MG63 (cell line): ENCODE measurements around the gene NAT8L. TPM values are rescaled to one million over a fixed set of nuclear protein-coding genes. Genes with fewer than 3 reads are reported as not detected.

Experiments used
- DNase-seq: peaks from one replicate; pipeline ENCODE4 v3.0.0-alpha.2; 2020
- H3K27me3 ChIP-seq: fragments of 250-450 bp; sonication (Bioruptor Pico); 2 replicates; pipeline ENCODE4 v1.5.1; 2020; ENCODE audit warnings: mild to moderate bottlenecking, moderate library complexity
- H3K36me3 ChIP-seq: fragments of 250-450 bp; sonication (Bioruptor Pico); 2 replicates; pipeline ENCODE4 v1.5.1; 2020; ENCODE audit warnings: mild to moderate bottlenecking, moderate library complexity
- H3K4me3 ChIP-seq: fragments of 250-450 bp; sonication (Bioruptor Pico); 2 replicates; pipeline ENCODE4 v1.5.1; 2020; ENCODE audit warnings: mild to moderate bottlenecking, moderate library complexity
- H3K9me3 ChIP-seq: fragments of 250-450 bp; sonication (Bioruptor Pico); 2 replicates; pipeline ENCODE4 v1.5.1; 2020; ENCODE audit warnings: mild to moderate bottlenecking, moderate library complexity
- total RNA-seq: library from RNA; depleted of rRNA; stranded (reverse); fragments of >200 nt; shearing (Covaris generic); gene quantifications from 2 replicates; pipeline ENCODE4 v1.2.3, GENCODE V29; 2014; ENCODE audit warnings: low replicate concordance; rRNA removed

The NAT8L gene
- total RNA-seq, 1 experiment from 2014 or later, result 4.3 TPM

GRCh38 chr4:2094545-2094944 lies 35.4 kb downstream of the NAT8L start:
- Histone ChIP-seq H3K36me3 (no peaks in the 10 kb centered on the region), H3K9me3 (no peaks in the 10 kb centered on the region), H3K27me3 (no peaks in the 10 kb centered on the region), H3K4me3 (no peak overlapping the region)
- no peak for DNase-seq

DNA sequence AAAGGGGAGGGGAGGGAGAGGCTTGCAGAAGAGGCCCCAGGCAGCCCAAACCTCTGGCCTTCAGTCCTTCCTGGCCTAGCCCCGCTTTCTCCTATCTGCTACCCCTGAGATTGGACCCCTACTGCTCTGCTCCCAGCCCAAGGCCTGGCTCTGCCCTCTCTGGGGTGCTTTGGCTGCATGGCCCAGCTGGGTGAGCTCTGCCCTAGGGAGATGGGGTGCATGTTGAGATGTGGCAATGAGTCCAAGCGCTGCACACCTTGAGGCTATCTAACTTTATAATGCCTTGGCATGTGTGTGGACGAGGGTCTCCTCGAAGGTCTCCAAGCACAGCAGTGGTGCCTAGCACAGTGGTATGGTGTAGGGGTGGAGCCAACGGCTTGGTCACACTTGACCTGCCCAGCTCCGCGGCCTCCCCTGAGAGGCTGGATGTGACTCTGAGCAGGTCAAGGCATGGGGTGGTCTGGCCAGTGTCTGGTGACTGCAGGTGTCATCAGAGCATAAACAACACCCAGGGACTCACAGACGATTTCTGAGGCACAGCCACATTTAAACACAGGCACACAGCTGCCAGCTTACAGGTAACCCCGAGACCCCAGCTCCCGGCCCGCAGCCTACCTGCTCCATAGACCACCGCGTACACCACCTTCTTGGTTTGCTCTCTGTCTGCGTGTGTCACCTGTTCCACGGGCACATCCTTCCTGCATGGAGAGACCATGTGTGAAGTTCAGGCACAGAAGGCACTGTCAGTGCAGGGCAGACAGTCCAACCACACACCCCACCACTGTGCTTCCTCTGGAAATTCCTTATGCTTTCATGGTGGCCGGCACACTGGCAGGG lies 36.3 kb downstream of the NAT8L start:
- Histone ChIP-seq H3K4me3 (no peak overlapping the region), H3K9me3 (no peaks in the 10 kb centered on the region), H3K27me3 (no peaks in the 10 kb centered on the region), H3K36me3 (no peaks in the 10 kb centered on the region)
- no peak for DNase-seq

DNA sequence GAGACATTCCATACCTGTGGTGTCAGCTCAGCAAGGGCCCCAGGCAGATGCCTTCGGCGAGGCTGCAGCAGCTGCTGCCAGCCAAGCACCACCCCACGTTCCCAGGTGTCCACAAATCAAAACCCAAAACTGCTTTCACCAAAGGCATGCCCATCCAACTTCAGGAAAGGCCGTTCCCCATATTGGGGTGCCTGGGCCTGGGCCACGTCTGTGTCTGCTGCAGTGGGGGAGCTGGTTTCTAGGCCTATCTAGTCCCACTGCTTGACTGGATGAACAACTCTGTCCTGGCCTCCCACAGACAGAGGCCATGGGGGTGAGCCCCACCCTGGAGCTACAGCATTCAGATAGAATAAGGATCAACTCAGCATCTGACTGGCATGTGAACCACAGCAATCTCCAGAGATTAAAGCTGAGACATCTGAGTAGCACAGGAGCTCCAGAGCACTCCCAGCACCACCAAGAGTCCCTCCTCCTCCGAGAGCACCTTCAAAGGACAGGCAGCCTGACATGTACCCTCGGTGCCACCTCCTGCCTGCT lies 37.0 kb downstream of the NAT8L start:
- Histone ChIP-seq H3K4me3 (no peak overlapping the region), H3K9me3 (no peaks in the 10 kb centered on the region), H3K36me3 (no peaks in the 10 kb centered on the region), H3K27me3 (no peaks in the 10 kb centered on the region)
- no peak for DNase-seq

DNA sequence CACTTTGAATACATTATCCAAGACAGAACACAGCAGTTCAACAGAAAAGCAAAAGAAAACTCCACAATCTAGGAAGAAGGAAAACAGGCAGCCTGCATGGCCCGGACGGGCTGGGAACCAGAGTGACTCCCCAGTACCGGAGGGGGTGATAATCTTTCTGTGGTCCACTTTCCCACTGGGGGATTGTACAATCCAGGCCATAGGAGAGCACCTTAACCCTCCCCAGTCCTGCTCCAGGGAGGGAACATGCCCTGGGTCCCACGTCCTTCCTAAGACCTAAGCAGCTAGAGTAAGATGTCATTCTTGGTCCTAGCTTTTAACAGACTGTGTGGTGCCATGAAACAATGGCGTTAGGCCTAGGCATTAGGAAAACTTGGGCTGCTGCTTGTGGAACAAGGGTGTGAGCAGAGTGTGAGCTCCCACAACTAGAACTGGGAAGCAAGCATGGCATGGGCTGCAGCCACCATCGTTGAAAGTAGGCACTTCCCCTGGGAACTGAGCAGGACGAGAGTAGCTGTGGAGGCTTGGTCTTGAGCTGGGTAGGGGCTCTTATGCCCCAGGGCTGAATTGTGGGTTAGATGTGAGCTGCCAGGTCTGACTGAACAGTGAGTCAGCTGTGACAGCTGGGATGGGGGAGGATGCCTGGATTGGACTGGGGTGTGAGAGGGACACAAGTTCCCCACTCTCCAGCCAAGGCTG lies 42.4 kb downstream of the NAT8L start:
- no peak overlapping the region for H3K4me3 ChIP-seq
- H3K9me3 ChIP-seq, result no peaks in the 10 kb centered on the region
- no peaks in the 10 kb centered on the region for H3K36me3 ChIP-seq
- no peaks in the 10 kb centered on the region for H3K27me3 ChIP-seq
- peak; percentile 54 for DNase-seq

DNA sequence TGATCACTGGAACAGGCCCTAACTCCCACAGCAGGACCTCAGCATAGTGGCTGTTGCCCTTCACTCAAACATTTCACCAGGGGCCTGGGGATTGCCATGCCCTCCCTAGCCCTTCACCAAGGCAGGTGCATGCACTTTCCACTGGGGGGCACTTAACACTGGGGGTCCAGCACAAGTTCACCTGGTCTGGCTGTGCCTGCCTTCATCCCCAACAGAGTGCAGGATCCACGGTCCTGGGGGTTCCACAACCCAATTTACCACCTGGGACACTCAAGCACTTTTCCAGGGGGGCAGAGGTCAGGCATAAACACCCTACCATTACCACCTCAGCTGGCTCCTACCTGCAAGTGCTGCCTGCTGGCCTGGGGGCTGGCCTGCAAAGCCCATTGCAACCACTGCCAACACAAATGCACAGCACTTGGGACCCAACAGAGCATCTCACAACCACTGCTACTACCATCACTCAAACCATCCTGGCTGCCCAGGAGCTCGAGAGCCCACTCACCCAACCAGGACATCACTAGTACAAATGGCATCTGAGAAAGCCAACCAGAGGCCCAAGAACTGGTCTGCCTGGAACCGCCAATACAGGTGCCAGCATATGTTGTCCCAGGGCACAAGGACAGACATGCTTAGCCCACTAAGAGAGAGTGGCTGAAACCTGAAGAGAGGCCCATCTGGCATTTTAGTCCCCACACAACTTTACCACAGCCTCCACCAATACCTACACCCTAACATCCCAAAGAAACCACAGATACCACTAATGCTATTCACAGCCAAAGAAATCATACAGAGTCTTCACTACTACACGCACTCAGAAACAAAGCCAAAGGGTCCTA lies 43.1 kb downstream of the NAT8L start:
- Histone ChIP-seq H3K27me3 (no peaks in the 10 kb centered on the region), H3K36me3 (no peaks in the 10 kb centered on the region), H3K4me3 (no peak overlapping the region), H3K9me3 (no peaks in the 10 kb centered on the region)
- no peak for DNase-seq

GRCh38 chr4:2103127-2103842 lies 44.2 kb downstream of the NAT8L start:
- Histone ChIP-seq H3K27me3 (no peaks in the 10 kb centered on the region), H3K4me3 (no peak overlapping the region), H3K36me3 (no peaks in the 10 kb centered on the region), H3K9me3 (no peaks in the 10 kb centered on the region)
- no peak for DNase-seq

DNA sequence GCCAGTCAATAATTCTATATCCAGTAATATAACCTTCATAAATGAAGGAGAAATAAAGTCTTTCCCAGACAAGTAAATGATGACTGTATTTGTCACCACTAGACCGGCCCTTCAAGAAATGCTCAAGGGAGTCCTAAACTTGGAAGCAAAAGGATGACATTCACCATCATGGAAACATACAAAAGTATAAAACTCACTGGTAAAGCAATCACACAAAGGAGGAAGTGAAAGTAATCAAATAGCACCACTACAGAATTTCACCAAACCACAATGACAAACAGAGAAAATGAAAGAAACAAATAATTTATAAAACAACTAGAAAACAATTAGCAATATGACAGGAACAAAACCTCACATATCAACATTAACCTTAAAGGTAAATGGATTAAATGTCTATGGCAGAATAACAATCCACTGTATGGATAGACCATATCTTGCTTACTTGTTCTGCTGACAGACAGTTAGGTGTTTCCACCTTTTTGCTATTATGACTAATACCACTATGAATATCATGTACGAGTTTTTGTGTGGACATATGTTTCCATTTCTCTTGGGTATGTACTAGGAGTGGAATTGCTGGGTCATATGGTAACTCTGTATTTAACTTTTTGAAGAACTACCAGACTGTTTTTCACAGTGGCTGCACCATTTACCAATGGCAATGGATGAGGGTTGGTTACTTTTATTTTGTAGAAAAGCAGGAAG lies 44.9 kb downstream of the NAT8L start:
- H3K9me3 ChIP-seq, result no peaks in the 10 kb centered on the region
- H3K4me3 ChIP-seq, result no peak overlapping the region
- H3K27me3 ChIP-seq, result no peaks in the 10 kb centered on the region
- DNase-seq, result no peak
- H3K36me3 ChIP-seq, result no peaks in the 10 kb centered on the region

DNA sequence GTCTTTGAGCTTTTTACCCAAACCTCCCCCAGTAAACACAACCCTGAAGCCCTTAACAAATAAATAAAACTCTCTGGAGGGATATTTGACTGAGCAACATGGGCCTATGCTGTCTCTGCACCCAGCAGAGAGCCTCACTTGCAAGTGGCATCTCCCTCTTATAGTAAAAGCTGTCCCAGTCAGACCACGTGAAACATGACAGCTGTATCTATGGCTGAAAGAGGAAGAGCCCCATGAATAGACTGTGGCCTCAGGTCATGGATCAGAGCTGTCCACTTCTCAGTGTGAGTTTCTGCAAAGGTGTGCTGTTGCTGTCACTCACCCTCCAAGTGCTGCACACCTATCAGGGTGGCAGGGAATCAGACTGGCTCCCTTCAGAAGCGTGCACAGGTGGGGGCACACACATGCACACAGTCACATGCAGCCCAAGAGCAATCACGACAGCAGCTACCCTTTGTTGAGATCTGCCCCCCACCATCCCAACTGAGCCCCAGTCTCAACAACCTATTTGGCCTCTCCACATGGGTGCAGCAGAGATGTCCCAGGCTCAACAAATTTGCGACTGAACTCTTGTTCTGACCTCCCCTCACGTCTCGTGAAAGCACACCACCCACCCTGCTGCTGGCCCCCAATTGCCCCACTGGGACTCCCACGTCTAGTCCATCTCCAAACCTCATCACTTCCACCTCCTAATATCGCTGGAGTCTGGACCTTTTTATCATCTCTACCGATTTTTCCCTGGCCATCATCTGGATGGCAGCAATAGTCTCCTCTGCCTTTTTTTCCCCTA lies 45.6 kb downstream of the NAT8L start:
- Histone ChIP-seq H3K27me3 (no peaks in the 10 kb centered on the region), H3K9me3 (no peaks in the 10 kb centered on the region), H3K4me3 (no peak overlapping the region), H3K36me3 (no peaks in the 10 kb centered on the region)
- no peak for DNase-seq

- Histone ChIP-seq H3K9me3 (no peaks in the 10 kb centered on the region), H3K27me3 (no peaks in the 10 kb centered on the region), H3K4me3 (no peak overlapping the region), H3K36me3 (no peaks in the 10 kb centered on the region)
- no peak for DNase-seq
These were observed 46.4 kb downstream of the NAT8L start for GRCh38 chr4:2105559-2105958.

- Histone ChIP-seq H3K4me3 (no peak overlapping the region), H3K36me3 (no peaks in the 10 kb centered on the region), H3K9me3 (no peaks in the 10 kb centered on the region), H3K27me3 (no peaks in the 10 kb centered on the region)
- no peak for DNase-seq
These were observed 57.7 kb downstream of the NAT8L start for GRCh38 chr4:2116687-2117400.

Other genes starting within 250 kb of the NAT8L start
- gene LETM1, start 203.2 kb upstream of the NAT8L start, total RNA-seq, result 31.7 and 49.4 TPM in 2 replicates
- gene NSD2, start 187.9 kb upstream of the NAT8L start, total RNA-seq, result 34.1 and 39.9 TPM in 2 replicates
- gene NELFA, start 50.4 kb upstream of the NAT8L start, total RNA-seq, result 4.7 and 15.0 TPM in 2 replicates
- gene HAUS3, start 182.8 kb downstream of the NAT8L start, total RNA-seq, result 7.7 and 11.7 TPM in 2 replicates
- not detected in 2 replicates for gene POLN, start 182.8 kb downstream of the NAT8L start, total RNA-seq
- 25.0 and 31.4 TPM in 2 replicates for gene MXD4, start 202.8 kb downstream of the NAT8L start, total RNA-seq